Adrenal gland (tissue), 19 donors: ENCODE data around the gene COX6B1. TPM values are rescaled to one million over a fixed set of nuclear protein-coding genes. Genes with fewer than 3 reads are reported as not detected.
"Not testable (repeated sequence)": the region's sequence is repeated elsewhere in the genome, so short reads cannot be mapped to it uniquely, and the experiment has no call there.

Source experiments
- DNase-seq, 7 donors: peaks; one replicate each; pipeline ENCODE4 v3.0.0-alpha.2; 2019 to 2020
- H3K27ac ChIP-seq, 5 donors: fragments of 200-600 bp; sonication (generic) in 4 of 5; 1 replicate in 3 of 5; 2 replicates in 2 of 5; pipeline versions ENCODE4 v1.5.1 to v1.8.0; 2016 to 2020; ENCODE audit warnings: mild to moderate bottlenecking in 1 of 5
- H3K27me3 ChIP-seq: fragments of 200-600 bp; 2 replicates; pipeline ENCODE4 v1.8.0; 2021
- H3K36me3 ChIP-seq, 2 donors: fragments of 200-600 bp; replicated peaks in 1 of 2; 1 replicate in 1 of 2; 2 replicates in 1 of 2; pipeline versions ENCODE4 v1.5.1 to v1.8.0; 2018 to 2022
- H3K4me1 ChIP-seq, 2 donors: fragments of 200-600 bp; replicated peaks in 1 of 2; 1 replicate in 1 of 2; 2 replicates in 1 of 2; pipeline versions ENCODE4 v1.5.1 to v1.8.0; 2018 to 2021
- H3K4me3 ChIP-seq, 4 donors: fragments of 200-600 bp; sonication (generic) in 3 of 4; one replicate each; pipeline ENCODE4 v1.5.1; 2016 to 2018
- H3K9me3 ChIP-seq, 3 donors: fragments of 200-600 bp; sonication (generic) in 1 of 3; replicated peaks in 1 of 3; 1 replicate in 2 of 3; 2 replicates in 1 of 3; pipeline versions ENCODE4 v1.5.1 to v1.8.0; 2016 to 2021
- POLR2A ChIP-seq, 2 donors: fragments of 450-650 bp; IDR thresholded peaks; one replicate each; pipeline ENCODE4 v1.6.1; 2017; ENCODE audit warnings: antibody characterized with exemption in 2 of 2, mild to moderate bottlenecking in 2 of 2, moderate library complexity in 1 of 2
- WGBS, 4 donors: extraction: QIAGEN DNeasy Blood & Tissue Kit in 2 of 4; methylation state at CpG; one replicate each; pipeline versions ENCODE4 v1.1.5 to v1.1.7; 2013 to 2017; 5-methylcytosine and 5-hydroxymethylcytosine counted together
- intact Hi-C, 2 donors: fragments of 100-400 bp; cut with DNase I; formaldehyde crosslinking; loops; one replicate each; pipeline versions ENCODE4 v1.14.1 to v1.15.0; 2022 to 2023
- long read RNA-seq, 10 donors: library from polyadenylated mRNA in 3 of 10; unstranded in 2 of 10; stranded (forward) in 1 of 10; transcript quantifications; one replicate each; pipeline ENCODE4 v2.0.0 and lab custom pipeline, GENCODE V29; 2021 to 2026
- polyA plus RNA-seq, 3 donors: library from polyadenylated mRNA; stranded (reverse); fragments of 200-250 nt in 2 of 3; fragments of 350-450 nt in 1 of 3; fragmentation: Illumina TruSeq in 1 of 3; extraction: RNeasy Lipid Tissue Mini Kit (QIAGEN cat#74804) in 1 of 3; gene quantifications; one replicate each; pipeline ENCODE4 v1.2.3, GENCODE V29; 2013 to 2014
- total RNA-seq, 9 donors: library from RNA; depleted of rRNA in 4 of 9; stranded (reverse); fragments of >200 nt in 4 of 9; fragments of 120-200 nt in 1 of 9; fragmentation: NEBNext Ultra II Directional in 1 of 9; extraction: Animal tissue kit (Norgen Biotek cat#: 25700) in 1 of 9; gene quantifications; one replicate each; pipeline versions ENCODE4 v1.1.0 to v1.2.4, GENCODE V29; 2013 to 2023
- TF ChIP-seq, protein P1 (sequence below), 6 experiments: fragments of 450-650 bp in 4 of 6; fragments of 200-600 bp in 2 of 6; sonication (generic) in 1 of 6; IDR thresholded peaks; 1 replicate in 5 of 6; 2 replicates in 1 of 6; pipeline versions ENCODE4 v1.5.1 to v1.8.0; 2016 to 2021; ENCODE audit warnings: antibody characterized with exemption in 6 of 6, mild to moderate bottlenecking in 2 of 6, moderate library complexity in 1 of 6
- donor health status: healthy with polysubstance abuse.
- donor health status: Bipolar disorder and iron deficiency.
- donor health status: DM: yes; HTN: yes; CAD: no.
- donor health status: DM: no; HTN: no; CAD: no.
- donor health status: DM: no; HTN: no; CAD: no.
- donor health status: DM: yes; HTN: yes; CAD: no.

The COX6B1 gene
- total RNA-seq (100 to 1,000 TPM; 289 to 694 (median 493) TPM), polyA plus RNA-seq (1,000 to 10,000 TPM in 2 of 3 donors, 100 to 1,000 TPM in 1; 626 to 1,985 (median 1,187) TPM)
- long read RNA-seq, donor 1, transcript COX6B1-201 (4 exons, 667 nt), result major isoform, 419 of 494 reads
- long read RNA-seq, donor 1, partial matches to known transcripts, result 64 of 494 reads
- long read RNA-seq, donor 1, other reads (novel, unspliced or antisense), result 10 of 494 reads
- long read RNA-seq, donor 2, transcript COX6B1-201 (4 exons, 667 nt), result major isoform, 260 of 316 reads
- long read RNA-seq, donor 2, partial matches to known transcripts, result 50 of 316 reads
- long read RNA-seq, donor 2, other reads (novel, unspliced or antisense), result 5 of 316 reads
- long read RNA-seq, donor 3, transcript COX6B1-201 (4 exons, 667 nt), result major isoform, 266 of 308 reads
- long read RNA-seq, donor 3, partial matches to known transcripts, result 42 of 308 reads
- long read RNA-seq, donor 3, other reads (novel, unspliced or antisense), result 0 of 308 reads
- long read RNA-seq, donor 4, transcript COX6B1-201 (4 exons, 667 nt), result major isoform, 232 of 233 reads
- long read RNA-seq, donor 4, partial matches to known transcripts, result 1 of 233 reads
- long read RNA-seq, donor 4, other reads (novel, unspliced or antisense), result 0 of 233 reads
- long read RNA-seq, donor 5, transcript COX6B1-201 (4 exons, 667 nt), result major isoform, 180 of 182 reads
- long read RNA-seq, donor 5, partial matches to known transcripts, result 1 of 182 reads
- long read RNA-seq, donor 5, other reads (novel, unspliced or antisense), result 1 of 182 reads
- long read RNA-seq, donor 6, transcript COX6B1-201 (4 exons, 667 nt), result major isoform, 273 of 282 reads
- long read RNA-seq, donor 6, partial matches to known transcripts, result 4 of 282 reads
- long read RNA-seq, donor 6, other reads (novel, unspliced or antisense), result 5 of 282 reads
- long read RNA-seq, donor 7, transcript COX6B1-201 (4 exons, 667 nt), result major isoform, 150 of 179 reads
- long read RNA-seq, donor 7, partial matches to known transcripts, result 29 of 179 reads
- long read RNA-seq, donor 7, other reads (novel, unspliced or antisense), result 0 of 179 reads
- long read RNA-seq, donor 8, transcript COX6B1-201 (4 exons, 667 nt), result major isoform, 338 of 377 reads
- long read RNA-seq, donor 8, partial matches to known transcripts, result 34 of 377 reads
- long read RNA-seq, donor 8, other reads (novel, unspliced or antisense), result 5 of 377 reads
- long read RNA-seq, donor 9, transcript COX6B1-201 (4 exons, 667 nt), result major isoform, 255 of 286 reads
- long read RNA-seq, donor 9, partial matches to known transcripts, result 31 of 286 reads
- long read RNA-seq, donor 9, other reads (novel, unspliced or antisense), result 0 of 286 reads
- long read RNA-seq, donor 10, transcript COX6B1-201 (4 exons, 667 nt), result major isoform, 141 of 161 reads
- long read RNA-seq, donor 10, partial matches to known transcripts, result 20 of 161 reads
- long read RNA-seq, donor 10, other reads (novel, unspliced or antisense), result 0 of 161 reads

GRCh38 chr19:35648017-35648961 lies at the start of gene COX6B1:
Gene COX6B1, plus strand, starts transcription at chr19:35648323. Its CDS starts 2,921 bp downstream, at chr19:35651244.
- peaks cover 0 to 21% of the 10 kb centered on the region in 2 donors for H3K36me3 ChIP-seq
- peak; percentile 90 to 98 (median 96) for DNase-seq
- TF ChIP-seq, protein P1, sequence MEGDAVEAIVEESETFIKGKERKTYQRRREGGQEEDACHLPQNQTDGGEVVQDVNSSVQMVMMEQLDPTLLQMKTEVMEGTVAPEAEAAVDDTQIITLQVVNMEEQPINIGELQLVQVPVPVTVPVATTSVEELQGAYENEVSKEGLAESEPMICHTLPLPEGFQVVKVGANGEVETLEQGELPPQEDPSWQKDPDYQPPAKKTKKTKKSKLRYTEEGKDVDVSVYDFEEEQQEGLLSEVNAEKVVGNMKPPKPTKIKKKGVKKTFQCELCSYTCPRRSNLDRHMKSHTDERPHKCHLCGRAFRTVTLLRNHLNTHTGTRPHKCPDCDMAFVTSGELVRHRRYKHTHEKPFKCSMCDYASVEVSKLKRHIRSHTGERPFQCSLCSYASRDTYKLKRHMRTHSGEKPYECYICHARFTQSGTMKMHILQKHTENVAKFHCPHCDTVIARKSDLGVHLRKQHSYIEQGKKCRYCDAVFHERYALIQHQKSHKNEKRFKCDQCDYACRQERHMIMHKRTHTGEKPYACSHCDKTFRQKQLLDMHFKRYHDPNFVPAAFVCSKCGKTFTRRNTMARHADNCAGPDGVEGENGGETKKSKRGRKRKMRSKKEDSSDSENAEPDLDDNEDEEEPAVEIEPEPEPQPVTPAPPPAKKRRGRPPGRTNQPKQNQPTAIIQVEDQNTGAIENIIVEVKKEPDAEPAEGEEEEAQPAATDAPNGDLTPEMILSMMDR (IDR thresholded peaks at IDR 0.05), result no peak
- peak in 1 of 2 donors; percentile 81 for TF ChIP-seq POLR2A (IDR thresholded peaks at IDR 0.05)
- H3K4me3 ChIP-seq, result peak within 1 kb of the TSS; percentile 56 to 87 (median 64)
- WGBS, 4 donors, result 0 to 1% (median 0%) methylated on average over 32 to 46 of the region's 46 CpGs
- H3K4me1 ChIP-seq, result peaks cover 14 to 31% of the 10 kb centered on the region in 2 donors
- peak within 1 kb of the TSS; percentile 40 to 86 (median 79) for H3K27ac ChIP-seq
- H3K9me3 ChIP-seq, result no peaks in the 10 kb centered on the region
- no peaks in the 10 kb centered on the region for H3K27me3 ChIP-seq
- intact Hi-C loops, result no loop called here

DNA sequence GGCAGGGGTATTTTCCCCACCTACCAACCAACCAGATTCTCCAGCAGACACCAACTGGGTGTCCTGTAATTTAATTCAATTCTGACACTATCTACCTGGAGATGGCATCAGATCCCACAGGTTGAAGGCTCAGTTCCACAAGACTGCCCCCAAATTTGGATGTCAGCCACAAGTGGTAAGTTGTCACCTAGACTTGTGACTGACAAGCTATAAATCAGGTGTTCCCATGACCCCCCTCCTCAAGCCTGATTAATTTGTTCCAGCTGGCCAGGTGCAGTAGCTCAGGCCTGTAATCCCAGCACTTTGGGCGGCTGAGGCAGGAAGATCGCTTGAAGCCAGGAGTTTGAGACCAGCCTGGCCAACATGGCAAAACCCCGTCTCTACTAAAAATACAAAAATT lies 46.2 kb upstream of the COX6B1 start:
- Histone ChIP-seq H3K36me3 (no peaks in the 10 kb centered on the region), H3K4me3 (no peak overlapping the region), H3K27me3 (no peaks in the 10 kb centered on the region), H3K9me3 (no peaks in the 10 kb centered on the region), H3K27ac (no peak overlapping the region), H3K4me1 (no peaks in the 10 kb centered on the region)
- intact Hi-C loops, result no loop called here
- no peak for DNase-seq
- no peak for TF ChIP-seq POLR2A (IDR thresholded peaks at IDR 0.05)
- TF ChIP-seq, protein P1 (IDR thresholded peaks at IDR 0.05), result no peak
- 84 to 92% (median 87%) methylated on average over 3 of the region's 3 CpGs for WGBS, 4 donors

DNA sequence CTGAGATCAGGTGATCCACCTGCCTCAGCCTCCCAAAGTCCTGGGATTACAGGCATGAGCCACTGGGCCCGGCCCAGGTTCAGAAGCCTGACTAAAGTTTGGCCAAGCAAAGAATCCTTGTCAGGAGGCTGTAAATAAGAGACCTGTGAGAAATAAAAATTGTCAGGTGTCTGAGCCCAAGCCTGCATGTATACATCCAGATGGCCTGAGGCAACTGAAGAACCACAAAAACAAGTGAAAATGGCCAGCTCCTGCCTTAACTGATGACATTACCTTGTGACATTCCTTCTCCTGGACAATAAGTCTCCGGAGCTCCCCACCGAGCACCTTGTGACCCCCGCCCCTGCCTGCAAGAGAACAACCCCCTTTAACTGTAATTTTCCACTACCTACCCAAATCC lies 43.7 kb upstream of the COX6B1 start:
- H3K4me1 ChIP-seq, intact Hi-C loops, H3K27ac ChIP-seq, DNase-seq, H3K9me3 ChIP-seq, H3K27me3 ChIP-seq, H3K4me3 ChIP-seq, H3K36me3 ChIP-seq: not testable (repeated sequence)
- WGBS, 4 donors, result 70 to 81% (median 77%) methylated on average over 4 of the region's 4 CpGs

DNA sequence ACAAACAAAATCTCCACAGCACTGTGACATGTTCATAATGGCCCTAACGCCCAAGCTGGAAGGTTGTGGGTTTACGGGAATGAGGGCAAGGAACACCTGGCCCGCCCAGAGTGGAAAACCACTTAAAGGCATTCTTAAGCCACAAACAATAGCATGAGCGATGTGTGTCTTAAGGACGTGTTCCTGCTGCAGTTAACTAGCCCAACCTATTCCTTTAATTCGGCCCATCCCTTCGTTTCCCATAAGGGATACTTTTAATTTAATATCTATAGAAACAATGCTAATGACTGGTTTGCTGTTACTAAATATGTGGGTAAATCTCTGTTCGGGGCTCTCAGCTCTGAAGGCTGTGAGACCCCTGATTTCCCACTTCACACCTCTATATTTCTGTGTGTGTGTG lies 41.0 kb upstream of the COX6B1 start:
- WGBS, 4 donors, result 78 to 82% (median 79%) methylated on average over 7 to 8 of the region's 8 CpGs
- H3K4me3 ChIP-seq, H3K9me3 ChIP-seq, H3K27me3 ChIP-seq, H3K4me1 ChIP-seq, H3K27ac ChIP-seq, H3K36me3 ChIP-seq, DNase-seq, intact Hi-C loops: not testable (repeated sequence)
